Measurements from ENCODE around the gene CPLX4. TPM values are rescaled to one million over a fixed set of nuclear protein-coding genes. Genes with fewer than 3 reads are reported as not detected.

CPLX4 gene
- total RNA-seq, 1 donor from 2014 or later = not detected

GRCh38 chr18:59286341-59286740 is 32.1 kb downstream of the CPLX4 start:
- H3K27me3 Mint-ChIP-seq (ENCODE audit: unreplicated experiment) = peaks cover 75% of the 10 kb centered on the region
- no peaks in the 10 kb centered on the region for H3K4me1 Mint-ChIP-seq (ENCODE audit: unreplicated experiment)
- no peak for TF ChIP-seq CTCF (IDR thresholded peaks at IDR 0.05)
- no peak overlapping the region for H3K4me3 Mint-ChIP-seq (ENCODE audit: unreplicated experiment)
- H3K27ac Mint-ChIP-seq (ENCODE audit: unreplicated experiment) = no peak overlapping the region
- H3K36me3 Mint-ChIP-seq (ENCODE audit: unreplicated experiment) = no peaks in the 10 kb centered on the region
- peaks cover 4% of the 10 kb centered on the region for H3K9me3 Mint-ChIP-seq (ENCODE audit: unreplicated experiment)
- DNase-seq (ENCODE audit: extremely low spot score, unreplicated experiment) = no peak

- H3K4me1 Mint-ChIP-seq (ENCODE audit: unreplicated experiment) = no peaks in the 10 kb centered on the region
- no peak overlapping the region for H3K4me3 Mint-ChIP-seq (ENCODE audit: unreplicated experiment)
- H3K27me3 Mint-ChIP-seq (ENCODE audit: unreplicated experiment) = peaks cover 93% of the 10 kb centered on the region
- no peaks in the 10 kb centered on the region for H3K9me3 Mint-ChIP-seq (ENCODE audit: unreplicated experiment)
- H3K27ac Mint-ChIP-seq (ENCODE audit: unreplicated experiment) = no peak overlapping the region
- no peak for DNase-seq (ENCODE audit: extremely low spot score, unreplicated experiment)
- no peaks in the 10 kb centered on the region for H3K36me3 Mint-ChIP-seq (ENCODE audit: unreplicated experiment)
- no peak for TF ChIP-seq CTCF (IDR thresholded peaks at IDR 0.05)
These were observed 36.1 kb downstream of the CPLX4 start for GRCh38 chr18:59282341-59282740.

- no peak for TF ChIP-seq CTCF (IDR thresholded peaks at IDR 0.05)
- Mint-ChIP-seq H3K9me3 (ENCODE audit: unreplicated experiment) (no peaks in the 10 kb centered on the region), H3K36me3 (ENCODE audit: unreplicated experiment) (no peaks in the 10 kb centered on the region), H3K27me3 (ENCODE audit: unreplicated experiment) (peaks cover 95% of the 10 kb centered on the region), H3K4me3 (ENCODE audit: unreplicated experiment) (no peak overlapping the region), H3K27ac (ENCODE audit: unreplicated experiment) (no peak overlapping the region), H3K4me1 (ENCODE audit: unreplicated experiment) (no peaks in the 10 kb centered on the region)
- no peak for DNase-seq (ENCODE audit: extremely low spot score, unreplicated experiment)
These were observed 38.7 kb downstream of the CPLX4 start for GRCh38 chr18:59279722-59280121.

- no peak for DNase-seq (ENCODE audit: extremely low spot score, unreplicated experiment)
- Mint-ChIP-seq H3K4me3 (ENCODE audit: unreplicated experiment) (no peak overlapping the region), H3K27ac (ENCODE audit: unreplicated experiment) (no peak overlapping the region), H3K9me3 (ENCODE audit: unreplicated experiment) (no peaks in the 10 kb centered on the region), H3K36me3 (ENCODE audit: unreplicated experiment) (no peaks in the 10 kb centered on the region), H3K27me3 (ENCODE audit: unreplicated experiment) (peaks cover 95% of the 10 kb centered on the region), H3K4me1 (ENCODE audit: unreplicated experiment) (peaks cover 2% of the 10 kb centered on the region)
- no peak for TF ChIP-seq CTCF (IDR thresholded peaks at IDR 0.05)
These were observed 39.3 kb downstream of the CPLX4 start for GRCh38 chr18:59279193-59279592.

- H3K4me1 Mint-ChIP-seq (ENCODE audit: unreplicated experiment) = peaks cover 4% of the 10 kb centered on the region
- TF ChIP-seq CTCF (IDR thresholded peaks at IDR 0.05) = no peak
- no peaks in the 10 kb centered on the region for H3K36me3 Mint-ChIP-seq (ENCODE audit: unreplicated experiment)
- DNase-seq (ENCODE audit: extremely low spot score, unreplicated experiment) = no peak
- H3K27ac Mint-ChIP-seq (ENCODE audit: unreplicated experiment) = no peak overlapping the region
- peaks cover 95% of the 10 kb centered on the region for H3K27me3 Mint-ChIP-seq (ENCODE audit: unreplicated experiment)
- H3K4me3 Mint-ChIP-seq (ENCODE audit: unreplicated experiment) = no peak overlapping the region
- no peaks in the 10 kb centered on the region for H3K9me3 Mint-ChIP-seq (ENCODE audit: unreplicated experiment)
These were observed 39.7 kb downstream of the CPLX4 start for GRCh38 chr18:59278793-59279192.
